IMR-90 (cell line): Measurements from ENCODE around the gene DNAJB12. TPM values are rescaled to one million over a fixed set of nuclear protein-coding genes. Genes with fewer than 3 reads are reported as not detected.
A peak's percentile ranks its signal among the peaks of the same experiment; 100 is the strongest.

Experiments
- ATAC-seq: fragments of 200-7000 bp; cut with Tn5 transposase; 2 replicates; pipeline ENCODE4 v1.9.1; 2020; ENCODE audit warnings: low read depth, mild to moderate bottlenecking, moderate library complexity
- BruUV-seq: library from RNA; stranded (reverse); fragments of 400-500 nt; replicated peaks from 2 replicates; lab custom pipeline; 2021; lab: Mats Ljungman, UMichigan
- CTCF ChIA-PET: fragments of 300-600 bp; formaldehyde crosslinking; extraction: SDS; loops from one replicate; lab custom pipeline; 2021; ENCODE audit warnings: antibody characterized with exemption; lab: Yijun Ruan, JAX
- POLR2A ChIA-PET: fragments of 300-600 bp; sonication (Branson Sonifier 250); formaldehyde crosslinking; loops from one replicate; lab custom pipeline; 2022; ENCODE audit warnings: antibody characterized with exemption; ENCODE audit not compliant: unreplicated experiment; lab: Charles Lee
- DNase-seq: peaks from one replicate; pipeline ENCODE4 v3.0.0; 2013
- H2AFZ ChIP-seq: replicated peaks from 2 replicates; pipeline ENCODE3; 2013; ENCODE audit warnings: low read length, mild to moderate bottlenecking; ENCODE audit not compliant: poor library complexity
- H2AK5ac ChIP-seq: 2 replicates; pipeline ENCODE4 v1.6.1; 2013; ENCODE audit warnings: low read depth, low read length, inconsistent platforms
- H2AK9ac ChIP-seq: replicated peaks from 2 replicates; pipeline ENCODE3; 2013; ENCODE audit warnings: mild to moderate bottlenecking, low read depth, low read length, moderate library complexity; ENCODE audit not compliant: poor library complexity
- H2BK120ac ChIP-seq: 2 replicates; pipeline ENCODE4 v1.6.1; 2013; ENCODE audit warnings: low read depth, low read length, inconsistent platforms
- H2BK15ac ChIP-seq: 3 replicates; pipeline ENCODE4 v1.6.1; 2013; ENCODE audit warnings: low read depth, low read length, inconsistent platforms
- H2BK20ac ChIP-seq: 2 replicates; pipeline ENCODE4 v1.6.1; 2013; ENCODE audit warnings: low read depth, mild to moderate bottlenecking, inconsistent platforms, low read length, moderate library complexity
- H2BK5ac ChIP-seq: 2 replicates; pipeline ENCODE4 v1.6.1; 2013; ENCODE audit warnings: mild to moderate bottlenecking, low read depth, low read length, inconsistent platforms; ENCODE audit not compliant: poor library complexity, severe bottlenecking
- H3K14ac ChIP-seq: replicated peaks from 2 replicates; pipeline ENCODE4 v1.6.1; 2013; ENCODE audit warnings: low read depth, low read length, inconsistent platforms
- H3K18ac ChIP-seq: 2 replicates; pipeline ENCODE4 v1.6.1; 2013; ENCODE audit warnings: low read depth, low read length, control low read depth
- H3K23ac ChIP-seq: 2 replicates; pipeline ENCODE4 v1.6.1; 2013; ENCODE audit warnings: low read depth, low read length, inconsistent platforms
- H3K27ac ChIP-seq: 2 replicates; pipeline ENCODE4 v1.5.1; 2013; ENCODE audit warnings: mild to moderate bottlenecking, control low read depth, low read length; ENCODE audit not compliant: insufficient read depth
- H3K27me3 ChIP-seq: 2 replicates; pipeline ENCODE4 v1.6.1; 2013; ENCODE audit warnings: low read length; ENCODE audit not compliant: control insufficient read depth, insufficient read depth
- H3K36me3 ChIP-seq: 2 replicates; pipeline ENCODE4 v1.6.1; 2013; ENCODE audit warnings: low read length, mixed read lengths; ENCODE audit not compliant: control insufficient read depth, insufficient read depth
- H3K4ac ChIP-seq: 2 replicates; pipeline ENCODE4 v1.6.1; 2013; ENCODE audit warnings: low read depth, low read length, inconsistent platforms
- H3K4me1 ChIP-seq: 2 replicates; pipeline ENCODE4 v1.6.1; 2013; ENCODE audit warnings: low read length, mixed read lengths; ENCODE audit not compliant: control insufficient read depth, insufficient read depth
- H3K4me2 ChIP-seq: 2 replicates; pipeline ENCODE4 v1.6.1; 2013; ENCODE audit warnings: low read depth, mild to moderate bottlenecking, control low read depth, low read length, moderate library complexity
- H3K4me3 ChIP-seq: 2 replicates; pipeline ENCODE4 v1.5.1; 2013; ENCODE audit warnings: low read depth, mild to moderate bottlenecking, control low read depth, low read length, moderate library complexity; ENCODE audit not compliant: insufficient read depth
- H3K56ac ChIP-seq: 2 replicates; pipeline ENCODE4 v1.6.1; 2013; ENCODE audit warnings: low read length, inconsistent platforms; ENCODE audit not compliant: insufficient read depth; ENCODE audit errors: extremely low read depth
- H3K79me1 ChIP-seq, 2 experiments: 2 replicates each; pipeline ENCODE4 v1.6.1; 2013; ENCODE audit warnings: low read length in 2 of 2, inconsistent platforms in 1 of 2, low read depth in 1 of 2
- H3K9ac ChIP-seq: 2 replicates; pipeline ENCODE4 v1.6.1; 2013; ENCODE audit warnings: low read depth, low read length, control low read depth
- H3K9me1 ChIP-seq: 2 replicates; pipeline ENCODE4 v1.6.1; 2013; ENCODE audit warnings: low read length, inconsistent platforms; ENCODE audit not compliant: insufficient read depth
- H3K9me3 ChIP-seq: 2 replicates; pipeline ENCODE4 v1.6.1; 2013; ENCODE audit warnings: low read length; ENCODE audit not compliant: control insufficient read depth, insufficient read depth
- H4K20me1 ChIP-seq: 2 replicates; pipeline ENCODE4 v1.6.1; 2013; ENCODE audit warnings: low read length, inconsistent platforms; ENCODE audit not compliant: insufficient read depth
- H4K5ac ChIP-seq: 2 replicates; pipeline ENCODE4 v1.6.1; 2013; ENCODE audit warnings: mild to moderate bottlenecking, low read depth, low read length, control low read depth
- H4K8ac ChIP-seq, 2 experiments: 2 replicates each; pipeline ENCODE4 v1.6.1; 2013; ENCODE audit warnings: low read depth in 2 of 2, low read length in 2 of 2, control low read depth in 1 of 2, inconsistent platforms in 1 of 2
- H4K91ac ChIP-seq: 2 replicates; pipeline ENCODE4 v1.6.1; 2013; ENCODE audit warnings: low read depth, low read length, inconsistent platforms; ENCODE audit not compliant: insufficient read depth
- FOS ChIP-seq: fragments of 150-350 bp; IDR thresholded peaks from 2 replicates; pipeline ENCODE4 v1.6.1; 2016; ENCODE audit warnings: low read depth, low read length
- MAZ ChIP-seq: IDR thresholded peaks from 2 replicates; pipeline ENCODE4 v1.6.1; 2012; ENCODE audit warnings: low read depth, mild to moderate bottlenecking, low read length, improper control_type of control experiment, moderate library complexity, borderline replicate concordance
- MXI1 ChIP-seq: IDR thresholded peaks from 2 replicates; pipeline ENCODE4 v1.6.1; 2012; ENCODE audit warnings: low read depth, mild to moderate bottlenecking, low read length, moderate library complexity, borderline replicate concordance
- WGBS, 2 experiments: methylation state at CpG; one replicate each; pipeline versions ENCODE4 v1.1.5 to v1.1.7; 2013; ENCODE audit warnings: missing lambda C conversion rate in 2 of 2; ENCODE audit not compliant: insufficient read length in 1 of 2; ENCODE audit errors: extremely low coverage in 2 of 2; 5-methylcytosine and 5-hydroxymethylcytosine counted together
- dilution Hi-C: fragments of 300-500 bp; cut with HindIII; formaldehyde crosslinking; loops from one replicate; pipeline ENCODE4 v1.14.3; 2018; ENCODE audit warnings: low sequenced_read_pairs; ENCODE audit not compliant: unreplicated experiment
- in situ Hi-C: fragments of 300-500 bp; cut with MboI; formaldehyde crosslinking; loops from 3 replicates; pipeline ENCODE4 v1.14.3; 2019; ENCODE audit warnings: low sequenced_read_pairs, inconsistent platforms, mixed read lengths
- intact Hi-C: fragments of 100-400 bp; cut with micrococcal nuclease; formaldehyde crosslinking; loops from 2 replicates; pipeline ENCODE4 v1.10.0; 2022
- polyA plus RNA-seq, 3 experiments: library from polyadenylated mRNA; depleted of rRNA; stranded (reverse); fragments of >200 nt; gene quantifications; 2 replicates each; pipeline ENCODE4 v1.2.3, GENCODE V29; 2012; ENCODE audit warnings: low replicate concordance in 1 of 3
- total RNA-seq: library from RNA; depleted of rRNA; stranded (reverse); fragments of >200 nt; gene quantifications from 2 replicates; pipeline ENCODE4 v1.2.3, GENCODE V29; 2012
- TF ChIP-seq, protein P1 (sequence below): conservative IDR thresholded peaks from 2 replicates; pipeline ENCODE4 v1.5.1; 2012; ENCODE audit warnings: mild to moderate bottlenecking, low read depth, low read length, improper control_type of control experiment

Gene DNAJB12
- total and polyA plus RNA-seq, 2 of the 4 experiments (the other 2 are of a cell fraction), result 18.3 to 24.0 TPM

DNA sequence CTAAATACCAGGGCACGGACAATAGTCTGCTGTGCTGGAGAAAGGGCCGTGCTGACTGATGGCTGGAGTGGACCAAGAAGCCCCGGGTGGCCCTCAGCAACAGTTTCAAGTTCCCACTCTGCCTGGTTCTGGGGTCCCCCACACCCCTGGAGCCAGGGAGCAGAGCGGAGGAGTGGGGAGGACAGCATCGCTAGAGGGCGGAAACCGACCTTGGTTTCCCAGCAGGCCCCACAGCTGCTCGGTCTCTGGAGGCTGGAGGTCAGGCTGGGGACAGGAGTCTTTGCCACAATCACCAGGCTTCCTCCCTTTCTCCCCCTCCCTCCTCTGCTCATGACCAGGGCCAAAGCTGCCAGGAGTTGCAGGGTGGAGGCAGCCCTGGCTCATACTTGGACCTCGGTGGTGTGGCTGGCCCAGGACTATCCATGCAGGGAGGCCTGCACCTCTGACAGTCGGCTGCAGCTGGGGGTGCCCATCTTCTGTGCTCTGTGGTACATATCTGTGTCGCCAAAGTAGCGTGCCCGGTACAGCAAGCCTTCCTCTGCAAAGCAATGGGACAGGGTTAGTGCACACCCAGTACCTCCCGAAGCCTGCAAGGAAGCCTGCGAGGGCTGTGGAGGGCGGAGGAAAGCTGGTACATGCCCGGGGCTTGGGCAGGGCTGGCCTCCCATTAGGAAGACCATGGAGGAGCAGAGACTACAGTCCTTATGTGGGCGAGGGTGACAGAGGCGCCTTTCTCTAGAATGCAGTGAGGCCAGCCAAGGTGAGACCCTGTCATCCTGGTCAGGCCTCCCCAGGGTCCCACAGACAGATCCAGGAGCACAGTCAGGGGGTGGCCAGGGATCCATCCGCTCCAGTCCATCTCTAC is 19.1 kb downstream of the DNAJB12 start (continued):
- no peak for TF ChIP-seq MXI1

DNA sequence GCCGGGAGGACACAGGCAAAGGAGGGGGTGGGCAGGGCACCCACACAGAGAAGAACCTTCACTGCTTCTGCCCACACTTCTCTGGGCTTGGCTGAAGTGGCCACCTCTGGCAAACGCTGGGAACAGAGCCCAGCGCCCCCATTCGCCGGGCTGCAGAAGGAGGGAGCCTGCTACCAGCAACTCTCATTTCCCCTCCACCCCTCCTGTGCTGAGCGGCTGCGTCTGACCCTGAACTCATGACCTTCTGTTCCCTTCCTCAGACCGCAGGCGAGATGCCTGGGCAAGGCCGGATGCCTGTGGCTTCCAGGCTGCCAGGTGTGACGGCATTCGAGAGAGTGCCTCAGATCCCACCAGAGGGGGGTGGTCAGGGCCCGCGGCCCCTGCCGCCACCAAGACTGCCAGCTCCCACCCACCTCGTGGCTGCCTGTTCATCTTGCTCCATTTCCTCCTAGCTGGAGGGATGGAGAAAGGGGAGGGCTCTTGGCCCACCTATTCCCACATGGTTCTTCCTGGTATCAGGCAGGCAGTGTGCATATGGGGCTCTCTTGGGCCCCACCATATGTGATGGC is 19.8 kb downstream of the DNAJB12 start:
- H3K9me3 ChIP-seq, result no peaks in the 10 kb centered on the region
- no peak overlapping the region for H2AK9ac ChIP-seq
- ATAC-seq (0 out of 2 replicates have a peak, but pooled peaks have one; percentile 3), DNase-seq (peak; percentile 79)
- H2BK120ac ChIP-seq, result no peak overlapping the region
- no peak overlapping the region for H2BK15ac ChIP-seq
- WGBS, 2 experiments, result no CpG with 5 or more reads among the region's 16 CpGs
- peak overlapping the region; percentile 21; the same call in 1 of the 2 replicates for H2AK5ac ChIP-seq
- H3K23ac ChIP-seq, result no peak overlapping the region
- ChIA-PET POLR2A (no interaction called here), CTCF (no interaction called here)
- H3K9me1 ChIP-seq, result peaks cover 5% of the 10 kb centered on the region; the same call in 1 of the 2 replicates
- peaks cover 0 to 3% of the 10 kb centered on the region in 2 experiments; a peak in 1 of 4 replicates for H3K79me1 ChIP-seq
- dilution Hi-C loops (no loop called here), intact Hi-C loops (loop anchor here (5.0 kb wide), 1 partner anchor 378 kb away; no protein-coding TSS in a partner anchor), in situ Hi-C loops (loop anchor here (10.0 kb wide), 3 partner anchors 90 to 280 kb away; no protein-coding TSS in a partner anchor)
- no peak overlapping the region for H3K4me2 ChIP-seq
- peaks cover 36% of the 10 kb centered on the region for H3K36me3 ChIP-seq
- no peak overlapping the region for H4K91ac ChIP-seq
- no peak overlapping the region; the same call in 1 of the 2 replicates for H3K4ac ChIP-seq
- no peak overlapping the region for H2BK5ac ChIP-seq
- H4K20me1 ChIP-seq, result peaks cover 3% of the 10 kb centered on the region; the same call in 1 of the 2 replicates
- no peak overlapping the region for H3K56ac ChIP-seq
- no peak for TF ChIP-seq MAZ
- TF ChIP-seq FOS, result no peak
- TF ChIP-seq, protein P1, sequence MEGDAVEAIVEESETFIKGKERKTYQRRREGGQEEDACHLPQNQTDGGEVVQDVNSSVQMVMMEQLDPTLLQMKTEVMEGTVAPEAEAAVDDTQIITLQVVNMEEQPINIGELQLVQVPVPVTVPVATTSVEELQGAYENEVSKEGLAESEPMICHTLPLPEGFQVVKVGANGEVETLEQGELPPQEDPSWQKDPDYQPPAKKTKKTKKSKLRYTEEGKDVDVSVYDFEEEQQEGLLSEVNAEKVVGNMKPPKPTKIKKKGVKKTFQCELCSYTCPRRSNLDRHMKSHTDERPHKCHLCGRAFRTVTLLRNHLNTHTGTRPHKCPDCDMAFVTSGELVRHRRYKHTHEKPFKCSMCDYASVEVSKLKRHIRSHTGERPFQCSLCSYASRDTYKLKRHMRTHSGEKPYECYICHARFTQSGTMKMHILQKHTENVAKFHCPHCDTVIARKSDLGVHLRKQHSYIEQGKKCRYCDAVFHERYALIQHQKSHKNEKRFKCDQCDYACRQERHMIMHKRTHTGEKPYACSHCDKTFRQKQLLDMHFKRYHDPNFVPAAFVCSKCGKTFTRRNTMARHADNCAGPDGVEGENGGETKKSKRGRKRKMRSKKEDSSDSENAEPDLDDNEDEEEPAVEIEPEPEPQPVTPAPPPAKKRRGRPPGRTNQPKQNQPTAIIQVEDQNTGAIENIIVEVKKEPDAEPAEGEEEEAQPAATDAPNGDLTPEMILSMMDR, result no peak
- H2AFZ ChIP-seq, result peak overlapping the region; percentile 37
- no peak overlapping the region; a peak in 1 of 4 replicates for H4K8ac ChIP-seq
- H3K14ac ChIP-seq, result no peak overlapping the region
- no peak overlapping the region for H2BK20ac ChIP-seq
- no peak overlapping the region for H3K4me3 ChIP-seq
- no peak overlapping the region for H3K18ac ChIP-seq
- H3K9ac ChIP-seq, result no peak overlapping the region
- peaks cover 22% of the 10 kb centered on the region for H3K4me1 ChIP-seq
- no peaks in the 10 kb centered on the region for H3K27me3 ChIP-seq
- H4K5ac ChIP-seq, result no peak overlapping the region
- BruUV-seq, result no TSS peak
- H3K27ac ChIP-seq, result no peak overlapping the region
